GM12878 (cell line): ENCODE measurements around the gene CAPRIN2. TPM values are rescaled to one million over a fixed set of nuclear protein-coding genes. Genes with fewer than 3 reads are reported as not detected.

ENCODE experiments used
- ATAC-seq: fragments of 200-7000 bp; cut with Tn5 transposase; 3 replicates; pipeline ENCODE4 v1.9.1; 2020; ENCODE audit warnings: mild to moderate bottlenecking, moderate library complexity
- BruUV-seq: library from RNA; stranded (reverse); fragments of 400-500 nt; replicated peaks from 2 replicates; lab custom pipeline; 2021; lab: Mats Ljungman, UMichigan
- CTCF ChIA-PET: fragments of 300-600 bp; sonication (Branson Sonifier 250); formaldehyde crosslinking; extraction: SDS; loops from one replicate; lab custom pipeline; 2021; ENCODE audit warnings: inconsistent platforms; lab: Yijun Ruan, JAX
- POLR2A ChIA-PET: fragments of 350-600 bp; formaldehyde crosslinking; extraction: SDS; loops from one replicate; lab custom pipeline; 2021; ENCODE audit warnings: inconsistent platforms; lab: Charles Lee
- RAD21 ChIA-PET: fragments of 300-600 bp; sonication (Branson Sonifier 250); formaldehyde crosslinking; loops from one replicate; lab custom pipeline; 2023; ENCODE audit warnings: antibody characterized with exemption; ENCODE audit not compliant: unreplicated experiment; lab: Charles Lee
- SMC1A ChIA-PET: fragments of 300-600 bp; sonication (Branson Sonifier 250); formaldehyde crosslinking; loops from one replicate; lab custom pipeline; 2023; ENCODE audit not compliant: unreplicated experiment, uncharacterized antibody; lab: Charles Lee
- DNase-seq: peaks from one replicate; pipeline ENCODE4 v3.0.0-alpha.2; 2011; ENCODE audit warnings: low read depth, low spot score
- FAIRE-seq: peaks from 3 replicates; lab custom pipeline; 2011; peaks lifted over from hg19 to GRCh38; lab: Jason Lieb, UNC
- H2AFZ ChIP-seq: 2 replicates; pipeline ENCODE4 v1.6.0; 2011; ENCODE audit warnings: low read depth, low read length, control low read depth; ENCODE audit not compliant: control insufficient read depth
- H3K27ac ChIP-seq: 2 replicates; pipeline ENCODE4 v1.5.1; 2011; ENCODE audit warnings: control low read depth; ENCODE audit not compliant: control insufficient read depth, insufficient read depth
- H3K27me3 ChIP-seq, 2 experiments: replicated peaks in 1 of 2; 2 replicates each; pipeline versions ENCODE4 v1.6.0 to v1.6.1; 2011; ENCODE audit warnings: low read length in 1 of 2; ENCODE audit not compliant: control insufficient read depth in 2 of 2, insufficient read depth in 2 of 2
- H3K36me3 ChIP-seq, 2 experiments: 2 replicates each; pipeline ENCODE4 v1.5.1; 2011; ENCODE audit warnings: low read length in 1 of 2; ENCODE audit not compliant: control insufficient read depth in 2 of 2, insufficient read depth in 2 of 2
- H3K4me1 ChIP-seq: 2 replicates; pipeline ENCODE4 v1.6.1; 2011; ENCODE audit warnings: mild to moderate bottlenecking, low read length, moderate library complexity, mixed read lengths; ENCODE audit not compliant: control insufficient read depth, insufficient read depth
- H3K4me2 ChIP-seq: 2 replicates; pipeline ENCODE4 v1.6.0; 2011; ENCODE audit warnings: control low read depth; ENCODE audit not compliant: control insufficient read depth, insufficient read depth
- H3K4me3 ChIP-seq: fragments of 200-600 bp; sonication (generic); 2 replicates; pipeline ENCODE4 v1.5.1; 2016
- H3K79me2 ChIP-seq: 2 replicates; pipeline ENCODE4 v1.6.0; 2011; ENCODE audit warnings: low read length; ENCODE audit not compliant: control insufficient read depth, insufficient read depth
- H3K9ac ChIP-seq: 2 replicates; pipeline ENCODE4 v1.8.0; 2011; ENCODE audit warnings: low read length, control low read depth, mixed read lengths; ENCODE audit not compliant: control insufficient read depth, insufficient read depth
- H3K9me3 ChIP-seq: replicated peaks from 3 replicates; pipeline ENCODE4 v1.5.1; 2011; ENCODE audit warnings: mild to moderate bottlenecking, low read length; ENCODE audit not compliant: control insufficient read depth, insufficient read depth
- H4K20me1 ChIP-seq: 2 replicates; pipeline ENCODE4 v1.6.0; 2011; ENCODE audit not compliant: control insufficient read depth, insufficient read depth
- CHD1 ChIP-seq: IDR thresholded peaks from 2 replicates; pipeline ENCODE4 v1.6.1; 2012; ENCODE audit warnings: low read depth, low read length, improper control_type of control experiment
- CREB1 ChIP-seq: IDR thresholded peaks from 2 replicates; pipeline ENCODE4 v1.6.1; 2012; ENCODE audit warnings: low read depth, mild to moderate bottlenecking, inconsistent platforms
- IKZF1 ChIP-seq: fragments of 450-650 bp; conservative IDR thresholded peaks from 2 replicates; pipeline ENCODE4 v1.6.1; 2017; ENCODE audit warnings: antibody characterized with exemption, mild to moderate bottlenecking
- NR2C1 ChIP-seq: fragments of 450-650 bp; IDR thresholded peaks from 2 replicates; pipeline ENCODE4 v1.6.1; 2017; ENCODE audit warnings: antibody characterized with exemption, mild to moderate bottlenecking, moderate library complexity
- PBX3 ChIP-seq: IDR thresholded peaks from 2 replicates; pipeline ENCODE4 v1.6.1; 2011; ENCODE audit warnings: mild to moderate bottlenecking, low read depth, low read length, moderate library complexity; ENCODE audit not compliant: insufficient replicate concordance
- REST ChIP-seq: IDR thresholded peaks from 2 replicates; pipeline ENCODE4 v1.6.1; 2012; ENCODE audit warnings: mild to moderate bottlenecking, low read depth, low read length
- RFX5 ChIP-seq: IDR thresholded peaks from 2 replicates; pipeline ENCODE4 v1.6.1; 2011; ENCODE audit warnings: low read depth, low read length, improper control_type of control experiment
- STAT1 ChIP-seq: fragments of 450-650 bp; conservative IDR thresholded peaks from 2 replicates; pipeline ENCODE4 v1.6.1; 2014; ENCODE audit warnings: antibody characterized with exemption, mild to moderate bottlenecking
- TCF3 ChIP-seq: IDR thresholded peaks from 2 replicates; pipeline ENCODE4 v1.6.1; 2012; ENCODE audit warnings: low read depth, mild to moderate bottlenecking, low read length, borderline replicate concordance; ENCODE audit not compliant: insufficient read depth
- ZBTB4 ChIP-seq: fragments of 450-650 bp; formaldehyde crosslinking; IDR thresholded peaks from 2 replicates; pipeline ENCODE4 v1.4.0; 2022; ENCODE audit warnings: mild to moderate bottlenecking, moderate library complexity
- ZNF207 ChIP-seq: fragments of 450-650 bp; IDR thresholded peaks from 2 replicates; pipeline ENCODE4 v1.6.1; 2014; ENCODE audit warnings: antibody characterized with exemption, mild to moderate bottlenecking, borderline replicate concordance
- ZNF687 ChIP-seq: fragments of 450-650 bp; IDR thresholded peaks from 2 replicates; pipeline ENCODE4 v1.6.1; 2017; ENCODE audit warnings: mild to moderate bottlenecking, moderate library complexity
- WGBS: methylation state at CpG from one replicate; pipeline ENCODE4 v1.1.6; 2016; ENCODE audit warnings: low lambda C conversion rate; ENCODE audit not compliant: insufficient replicate concordance, insufficient coverage; ENCODE audit errors: missing lambda C conversion rate; 5-methylcytosine and 5-hydroxymethylcytosine counted together
- in situ Hi-C: fragments of 300-500 bp; cut with MboI; formaldehyde crosslinking; loops from 9 replicates; pipeline ENCODE4 v1.14.3; 2018; ENCODE audit warnings: mixed read lengths
- intact Hi-C: fragments of 100-400 bp; cut with micrococcal nuclease; formaldehyde crosslinking; loops from one replicate; pipeline ENCODE4 v1.14.2; 2022; ENCODE audit not compliant: unreplicated experiment
- polyA plus RNA-seq, 11 experiments: library from polyadenylated mRNA; depleted of rRNA in 4 of 11; unstranded in 6 of 11; stranded (reverse) in 5 of 11; fragments of >200 nt; fragmentation: Nextera tagmentation in 4 of 11; fragmentation: Illumina TruSeq in 1 of 11; extraction: Ambion mirVana in 4 of 11; extraction: Trizol in 1 of 11; gene quantifications; 1 replicate in 1 of 11; 2 replicates in 10 of 11; pipeline versions ENCODE4 v1.2.1 to v1.2.3, GENCODE V29; 2011 to 2016; ENCODE audit warnings: inconsistent platforms in 2 of 11, missing spikeins in 2 of 11, low read depth in 1 of 11
- total RNA-seq, 4 experiments: library from RNA; depleted of rRNA in 3 of 4; stranded (reverse); fragments of >200 nt in 3 of 4; fragmentation: Illumina TruSeq in 1 of 4; extraction: Trizol in 1 of 4; gene quantifications; 2 replicates each; pipeline versions ENCODE4 v1.2.1 to v1.2.3, GENCODE V29; 2013 to 2021

The CAPRIN2 gene
- total and polyA plus RNA-seq, 10 of the 15 experiments (the other 5 are each of a cell fraction or from before 2014, with no cell fraction given) = 1.2 to 13.6 (median 8.2) TPM

GRCh38 chr12:30763053-30763452, 8.3 kb upstream of the CAPRIN2 start (continued):
- TF ChIP-seq ZBTB4 (CRISPR knock-in tag) (no peak), ZNF207 (no peak), CHD1 (no peak), PBX3 (no peak), CREB1 (no peak), IKZF1 (no peak), RFX5 (no peak), STAT1 (no peak), TCF3 (no peak)

- Histone ChIP-seq H3K27ac (no peak overlapping the region), H3K4me1 (0 out of 2 replicates have a peak, but pooled peaks cover 3% of the 10 kb centered on the region), H3K4me2 (no peak overlapping the region), H3K36me3 (no peaks in the 10 kb centered on the region), H3K27me3 (no peaks in the 10 kb centered on the region; a peak in 1 of 4 replicates), H3K9ac (no peak overlapping the region), H2AFZ (no peak overlapping the region), H3K9me3 (no peaks in the 10 kb centered on the region), H3K79me2 (no peaks in the 10 kb centered on the region), H4K20me1 (no peaks in the 10 kb centered on the region), H3K4me3 (no peak overlapping the region)
- intact Hi-C loops (no loop called here), in situ Hi-C loops (no loop called here)
- ChIA-PET POLR2A (no interaction called here), RAD21 (no interaction called here), CTCF (no interaction called here), SMC1A (no interaction called here)
- BruUV-seq = no TSS peak
- FAIRE-seq (no peak), ATAC-seq (no peak), DNase-seq (no peak)
- WGBS = 93% methylated on average over 2 of the region's 2 CpGs
- TF ChIP-seq ZNF687 (no peak), NR2C1 (no peak), REST (no peak)
Measured at GRCh38 chr12:30761730-30762129, 7.0 kb upstream of the CAPRIN2 start.
